Fibroblast of skin of scalp (primary cell): ENCODE data around the gene ZBTB7C.

ENCODE experiments used
- DNase-seq: peaks from one replicate; pipeline ENCODE4 v3.0.0-alpha.2; 2013

Gene ZBTB7C

DNA sequence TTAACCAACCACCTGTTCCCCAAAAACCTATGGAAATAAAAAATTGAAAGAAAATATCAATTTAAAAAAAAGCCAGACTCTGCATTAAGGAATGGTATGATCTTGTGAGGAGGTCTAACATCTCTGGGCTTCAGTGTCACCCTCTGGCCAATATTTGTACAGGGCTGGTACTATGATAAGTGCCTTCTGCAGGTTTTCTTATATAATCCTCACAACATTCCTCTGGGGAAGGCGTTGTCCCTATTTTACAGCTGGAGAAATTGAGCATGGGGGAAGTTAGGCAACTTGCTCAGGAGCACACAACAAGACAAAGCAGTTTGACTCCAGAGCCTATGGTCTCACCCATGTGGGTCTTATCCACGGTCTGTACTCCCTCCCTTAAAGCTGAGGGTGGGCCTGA, 86.0 kb downstream of the ZBTB7C start:
- no peak for DNase-seq

DNA sequence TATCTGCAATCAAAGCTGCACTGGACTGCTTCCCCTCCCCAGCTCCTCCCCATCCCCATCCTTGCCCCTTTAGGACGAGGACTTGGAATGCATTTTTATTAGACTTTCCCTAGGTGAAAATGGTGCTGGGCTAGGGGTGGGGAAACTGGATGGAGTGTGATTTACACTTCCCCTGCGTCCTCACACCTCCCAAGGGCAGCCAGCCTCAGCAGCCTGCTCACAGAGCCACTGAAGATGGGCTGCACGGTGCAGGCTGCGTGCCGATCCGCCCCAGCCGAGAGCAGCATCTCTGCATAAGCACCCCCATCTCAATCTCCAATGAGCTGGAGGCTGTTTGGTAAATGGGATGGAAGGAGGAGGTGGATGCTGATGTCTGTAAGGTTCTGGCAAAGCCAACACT, 87.6 kb downstream of the ZBTB7C start:
- no peak for DNase-seq

DNA sequence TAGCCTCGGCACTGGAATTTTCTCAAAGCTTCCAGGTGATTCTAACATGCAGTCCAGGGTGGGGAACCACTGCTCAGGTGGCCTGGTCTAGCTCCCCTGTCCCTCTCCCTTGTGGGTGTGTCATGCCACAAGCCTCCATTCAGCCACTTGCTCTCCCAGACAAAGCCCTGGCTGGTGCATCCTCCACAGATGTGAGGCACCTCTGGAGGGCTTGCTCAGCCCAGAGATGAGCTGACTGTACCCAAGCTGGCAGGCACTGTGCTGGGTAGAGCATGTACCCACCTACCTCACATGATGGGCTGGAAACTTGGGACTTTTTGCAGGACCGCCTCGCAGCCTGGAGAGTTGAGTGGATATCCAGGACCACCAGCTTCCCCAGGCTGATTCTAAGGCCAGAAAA, 88.1 kb downstream of the ZBTB7C start:
- no peak for DNase-seq

DNA sequence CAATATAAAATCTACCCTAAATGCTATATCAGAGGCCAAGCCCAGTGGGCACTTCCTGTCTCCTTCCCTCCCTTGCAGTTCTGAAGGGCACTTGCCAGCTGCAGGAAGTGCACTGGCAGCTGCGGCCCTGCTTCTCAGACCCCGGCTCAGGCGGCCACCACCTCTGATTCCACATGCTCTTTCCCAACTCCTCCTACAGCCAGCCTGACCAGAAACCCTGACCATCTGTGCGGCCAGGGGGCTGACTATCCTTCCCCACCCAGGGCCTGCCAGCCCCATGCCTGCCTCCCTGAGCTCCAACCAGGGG, 88.6 kb downstream of the ZBTB7C start:
- no peak for DNase-seq

DNA sequence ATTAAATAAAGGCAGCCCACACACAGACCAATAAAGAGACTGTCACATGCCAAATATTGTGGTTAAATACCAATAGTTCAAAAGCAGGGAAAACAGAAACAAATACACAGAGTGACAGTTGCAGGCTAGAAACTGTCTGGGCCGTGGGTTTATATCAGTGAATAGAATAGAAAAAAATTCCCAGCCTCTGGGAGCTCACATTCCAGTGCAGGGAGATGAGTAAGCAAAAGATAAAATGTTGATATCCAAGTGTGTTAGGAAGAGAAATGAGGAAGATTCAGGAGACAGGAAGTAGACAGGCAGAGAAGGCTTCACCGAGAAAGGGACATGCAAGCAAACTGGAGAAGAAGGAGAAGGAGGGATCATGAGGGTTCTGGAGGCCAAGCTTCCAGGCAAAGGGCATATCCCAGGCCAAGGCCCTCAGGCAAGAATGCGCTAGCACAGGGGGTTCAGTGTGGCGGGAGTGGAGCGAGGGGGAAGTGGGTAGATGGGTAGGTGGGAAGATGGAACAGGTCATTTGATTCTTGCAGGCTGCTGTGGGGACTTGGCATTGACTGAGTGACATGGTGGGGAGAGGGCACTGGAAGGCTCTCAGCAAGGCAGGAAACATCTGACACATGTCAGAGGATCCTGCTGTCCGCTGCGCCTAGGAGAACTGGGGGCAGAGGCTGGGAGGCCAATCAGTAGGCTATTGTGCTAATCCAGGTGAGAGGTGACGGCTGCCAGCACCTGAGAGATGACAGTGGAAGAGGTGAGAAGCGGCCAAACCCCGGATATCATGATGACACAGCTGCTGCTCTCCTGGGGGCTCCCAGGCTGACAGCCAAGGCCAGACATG, 89.2 kb downstream of the ZBTB7C start:
- DNase-seq: peak; percentile 64

DNA sequence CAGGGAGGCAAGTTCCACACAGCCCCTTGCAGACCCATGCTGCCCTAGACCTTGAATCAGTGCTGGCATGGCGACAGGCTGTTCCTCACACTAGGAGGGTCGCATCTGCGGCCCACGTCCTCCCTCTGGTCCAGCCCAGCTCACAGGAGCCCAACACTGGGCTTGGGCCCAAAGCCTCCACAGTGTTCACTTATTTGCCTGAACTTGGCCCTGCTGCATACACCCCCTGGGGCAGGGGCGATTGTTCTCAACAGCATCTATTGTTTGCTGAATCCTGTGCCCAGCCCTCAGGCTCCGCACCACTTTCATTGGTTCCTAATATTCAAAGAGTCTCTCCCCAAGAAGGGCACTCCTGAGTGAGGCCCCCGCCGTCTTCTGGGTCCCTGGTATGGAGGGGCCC, 90.7 kb downstream of the ZBTB7C start:
- DNase-seq: no peak

DNA sequence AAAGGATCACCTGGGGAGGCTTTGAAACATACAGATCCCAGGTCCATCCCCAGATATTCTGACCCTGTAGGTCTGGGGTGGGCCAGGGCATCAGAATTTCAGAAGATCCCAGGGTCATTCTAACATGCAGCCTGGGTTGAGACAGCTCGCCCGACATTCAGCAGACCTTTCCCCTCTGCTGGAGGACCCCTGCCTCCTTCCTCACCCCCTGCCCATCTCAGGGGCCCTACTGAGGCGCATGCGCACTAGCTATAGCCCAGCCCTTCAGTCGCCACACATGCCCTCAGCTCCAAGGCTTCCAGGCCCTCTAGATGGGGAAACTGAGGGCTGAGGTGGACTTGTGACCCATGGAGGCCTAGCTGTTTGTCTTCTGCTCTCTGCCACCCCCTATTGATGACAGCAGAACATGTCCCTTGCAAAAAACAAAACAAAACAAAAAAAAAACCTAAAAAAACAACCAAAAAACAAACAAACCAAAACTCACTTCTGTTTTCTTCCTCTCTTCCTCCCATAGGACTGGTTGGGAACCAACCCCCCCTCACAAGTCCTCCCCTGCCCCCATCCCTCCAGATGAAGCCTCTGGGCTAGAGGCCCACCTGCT, 91.3 kb downstream of the ZBTB7C start:
- no peak for DNase-seq

DNA sequence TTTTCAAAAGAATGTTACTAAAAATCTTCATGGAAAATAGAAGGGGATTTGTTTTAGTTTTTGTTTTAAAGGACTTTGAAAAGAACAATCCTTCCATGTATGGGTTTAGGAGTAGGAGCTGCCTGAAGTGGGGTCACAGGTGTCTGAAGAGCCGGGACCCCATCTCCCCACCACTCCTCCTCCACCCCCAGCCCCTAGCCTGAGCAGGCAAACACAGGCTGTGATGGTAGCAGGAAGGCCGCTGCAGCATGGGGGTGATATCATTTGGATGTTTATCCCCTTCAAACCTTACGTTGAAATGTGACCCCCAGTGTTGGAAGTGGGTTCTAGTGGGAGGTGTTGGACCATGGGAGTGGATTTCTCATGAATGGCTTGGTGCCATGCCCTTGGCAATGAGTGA, 93.0 kb downstream of the ZBTB7C start:
- no peak for DNase-seq

DNA sequence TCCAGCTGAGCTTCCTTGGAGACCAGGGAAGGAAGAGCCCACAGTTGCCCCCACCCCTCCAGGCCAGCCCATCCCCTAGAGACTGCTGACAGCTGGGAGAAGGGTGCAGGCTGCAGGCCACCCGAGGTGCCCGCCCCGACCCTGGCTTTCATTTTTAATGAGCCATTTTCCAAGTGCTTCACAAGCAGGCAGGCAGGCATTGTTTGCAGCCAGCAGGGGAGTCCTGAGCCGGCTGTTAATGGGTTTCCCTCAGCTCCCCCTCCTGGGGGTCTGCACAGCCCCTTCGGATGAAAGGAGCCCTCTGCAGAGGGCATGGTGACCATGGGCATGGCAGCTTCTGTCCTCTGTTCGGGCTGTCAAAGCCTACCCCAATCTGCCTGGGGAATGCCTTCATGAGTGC, 94.5 kb downstream of the ZBTB7C start:
- DNase-seq: no peak

DNA sequence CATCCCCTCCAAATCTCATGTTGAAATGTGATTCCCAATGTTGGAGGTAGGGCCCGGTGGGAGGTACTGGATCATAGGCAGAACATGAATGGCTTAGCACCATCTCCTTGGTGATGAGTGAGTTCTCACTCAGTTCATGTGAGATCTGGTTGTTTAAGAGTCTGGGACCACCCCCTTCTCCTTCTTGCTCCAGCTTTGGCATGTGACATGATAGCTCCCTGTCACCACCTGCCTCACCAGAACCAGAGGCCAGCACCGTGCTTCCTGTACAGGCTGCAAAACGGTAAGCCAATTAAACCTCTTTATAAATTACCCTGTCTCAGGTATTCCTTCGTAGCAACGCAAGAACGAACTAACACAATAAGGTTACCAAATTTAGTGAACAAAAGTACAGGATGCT, 95.4 kb downstream of the ZBTB7C start:
- DNase-seq: no peak

DNA sequence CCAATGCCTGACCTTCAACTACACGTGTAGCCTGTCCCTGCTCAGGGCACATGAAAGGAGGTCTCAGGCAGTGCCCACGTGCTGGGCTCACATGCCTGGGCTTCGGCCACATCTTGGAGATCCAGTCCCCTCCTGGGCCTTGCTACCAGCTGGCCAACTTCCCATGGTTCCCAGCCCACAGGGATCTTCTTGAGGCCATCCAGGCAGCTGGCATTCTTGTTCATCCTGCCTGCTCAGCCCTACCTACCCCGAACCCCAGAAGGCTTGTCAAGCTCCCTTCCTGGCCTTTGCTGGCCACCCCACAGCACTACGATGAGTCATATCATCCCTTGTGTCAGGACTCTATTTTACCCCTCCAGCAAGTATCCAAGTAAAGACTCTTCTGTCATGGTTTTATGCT, 97.1 kb downstream of the ZBTB7C start:
- DNase-seq: no peak

DNA sequence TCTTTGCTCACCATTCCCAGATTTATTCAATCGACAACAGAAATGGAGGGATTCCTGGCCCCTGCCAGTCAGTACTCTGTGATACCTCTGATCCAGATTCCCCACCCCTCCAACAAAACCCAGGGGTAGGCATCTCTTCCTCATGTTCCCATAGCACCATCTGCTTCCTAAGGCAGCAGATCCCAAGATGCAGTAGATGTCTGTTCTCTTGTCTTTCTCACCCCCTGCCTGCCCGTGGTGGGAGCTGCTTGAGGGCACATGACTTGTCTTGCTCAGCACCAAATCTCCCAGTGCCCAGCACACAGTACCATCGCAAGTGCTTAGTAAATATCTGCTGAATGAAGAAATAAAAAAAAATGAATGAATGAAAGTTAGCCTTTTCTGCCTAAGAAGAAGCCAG, 98.2 kb downstream of the ZBTB7C start:
- no peak for DNase-seq

DNA sequence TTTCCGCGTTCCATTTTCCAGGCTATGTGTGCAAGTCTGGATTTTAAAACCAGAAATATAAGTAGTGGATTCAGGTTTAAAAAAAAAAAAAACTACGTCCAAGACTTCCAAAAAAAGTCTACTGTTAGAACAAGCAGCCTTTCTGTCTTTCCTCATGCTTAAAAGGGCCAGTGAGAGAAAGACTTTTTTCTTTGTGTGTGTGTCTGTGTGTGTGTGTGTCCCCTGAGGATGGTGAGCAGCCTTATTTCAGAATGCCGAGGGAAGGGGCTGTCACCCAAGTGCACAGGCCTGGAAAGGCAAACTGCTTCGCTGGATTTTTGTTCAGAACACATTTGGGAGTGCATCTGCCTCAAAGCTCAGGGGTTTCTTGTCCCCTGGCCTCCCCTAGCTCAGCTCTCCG, 98.8 kb downstream of the ZBTB7C start:
- no peak for DNase-seq

DNA sequence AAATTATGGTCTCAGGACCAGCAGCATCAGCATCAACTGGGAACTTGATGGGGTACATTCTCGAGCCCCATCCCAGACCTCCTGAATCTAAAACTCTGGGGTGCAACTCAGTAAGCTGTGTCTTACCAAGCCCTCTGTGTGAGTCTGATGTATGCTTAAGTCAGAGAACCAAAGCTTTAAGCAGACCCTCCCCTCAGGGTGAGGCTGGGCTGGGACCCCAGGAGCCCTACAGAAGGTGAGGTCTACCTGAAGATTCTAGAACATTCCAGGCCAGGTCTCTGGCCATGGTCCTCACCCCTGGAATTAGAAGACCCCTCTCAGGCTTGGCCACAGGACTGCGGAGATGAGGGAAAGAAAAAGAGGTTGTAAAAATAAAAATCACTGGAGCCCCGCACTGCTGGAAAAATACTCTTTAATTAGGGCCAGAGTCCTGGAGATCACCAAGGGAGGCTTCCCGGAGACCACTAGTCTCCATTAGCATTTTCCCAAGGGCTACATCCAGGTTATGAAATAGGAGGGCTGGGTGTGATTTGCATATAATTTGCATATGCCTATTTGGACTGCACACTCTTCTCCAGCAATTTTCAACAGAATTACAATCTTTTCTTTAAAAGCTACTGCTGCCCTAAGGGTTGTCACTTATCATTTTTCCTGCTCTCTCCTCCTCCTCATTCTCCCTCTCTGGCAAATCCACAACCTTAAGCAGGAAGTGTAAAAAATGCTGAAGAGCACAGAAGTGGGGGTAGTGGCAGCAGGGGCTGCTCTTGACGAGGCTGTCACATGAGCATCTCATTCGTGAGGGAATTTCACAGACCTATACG, 100.2 kb downstream of the ZBTB7C start:
- DNase-seq: no peak

DNA sequence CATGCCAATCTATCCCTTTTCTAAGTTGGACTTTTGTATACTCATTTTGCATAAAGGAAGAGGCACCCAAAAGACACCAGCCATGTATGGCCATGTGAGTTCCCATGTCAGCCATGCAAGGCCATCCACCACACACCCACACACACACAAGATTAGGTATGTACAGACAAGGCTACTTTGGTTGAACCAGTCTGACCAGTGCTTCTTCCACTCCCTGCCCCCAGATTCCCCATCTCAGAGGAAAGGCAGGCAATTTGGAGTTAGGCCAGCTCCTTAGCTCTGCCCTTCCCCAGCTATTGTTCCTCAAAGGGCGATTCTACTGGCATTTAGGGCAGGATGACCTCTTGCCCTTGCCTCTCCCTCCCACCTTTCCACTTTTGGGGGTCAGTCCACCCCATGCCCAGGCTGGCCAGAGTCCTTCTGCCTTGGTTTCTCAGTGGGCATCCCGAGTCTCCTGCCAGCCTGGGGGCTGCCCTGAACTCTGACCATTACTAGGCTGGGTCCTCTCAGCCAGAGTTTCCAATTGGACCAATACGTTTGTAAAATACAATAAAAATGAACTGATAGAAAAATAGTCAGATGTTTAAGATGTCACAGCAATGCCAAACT, 101.1 kb downstream of the ZBTB7C start:
- no peak for DNase-seq

DNA sequence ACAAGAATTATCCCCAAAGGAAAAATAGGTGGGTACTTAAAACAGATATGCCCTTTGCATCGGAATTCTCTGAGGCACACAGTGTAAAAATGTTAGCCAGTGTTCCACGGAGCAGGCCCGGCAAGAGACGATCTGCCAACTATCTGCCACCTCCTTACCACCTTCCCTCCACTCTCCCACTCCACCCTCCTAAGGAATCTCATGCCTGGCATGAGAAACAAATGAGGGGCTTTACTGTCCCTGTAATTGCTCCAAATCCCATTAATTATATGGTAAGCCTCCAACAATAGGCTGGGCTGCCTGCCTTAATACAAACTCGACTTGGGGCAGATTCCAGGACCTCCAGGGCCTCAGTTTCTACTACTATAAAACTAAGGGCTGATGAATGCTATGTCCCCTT, 102.3 kb downstream of the ZBTB7C start:
- no peak for DNase-seq

DNA sequence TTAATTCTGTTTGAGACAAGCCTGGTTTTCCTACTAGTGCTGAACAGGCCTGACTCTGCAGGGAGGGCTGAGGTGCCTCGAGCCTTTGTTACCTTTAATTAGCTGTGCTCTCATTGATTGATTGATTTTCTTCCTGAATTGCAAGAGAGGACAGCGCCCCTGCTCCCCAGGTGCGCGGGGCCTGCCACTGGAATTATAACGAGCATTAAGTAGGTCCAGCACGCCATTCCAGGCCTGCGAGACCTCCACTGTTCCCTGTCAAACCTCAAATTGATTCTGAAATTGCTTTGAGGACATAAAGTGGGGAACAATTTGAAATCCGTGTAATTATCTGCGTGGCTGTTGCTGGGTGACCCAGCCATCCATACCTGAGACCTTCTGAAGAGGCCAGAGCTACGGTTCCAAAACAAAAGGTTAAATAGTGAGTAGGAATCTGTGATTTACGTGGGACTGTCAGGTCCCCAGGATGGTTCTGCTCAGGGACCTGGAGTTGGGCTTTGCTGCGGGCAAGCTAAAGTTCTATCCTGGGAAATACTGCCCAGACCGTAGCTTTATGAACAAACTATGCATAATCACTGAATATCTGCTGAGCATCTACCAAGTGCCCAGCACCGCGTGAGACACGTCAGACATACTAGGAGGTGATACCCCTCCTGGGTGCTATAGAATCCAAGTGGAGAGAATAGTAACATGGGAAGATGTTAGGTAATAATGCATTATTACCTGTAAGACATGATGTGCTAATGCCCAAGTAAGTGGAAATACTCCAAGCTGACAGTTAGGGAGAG, 104.1 kb downstream of the ZBTB7C start:
- no peak for DNase-seq

DNA sequence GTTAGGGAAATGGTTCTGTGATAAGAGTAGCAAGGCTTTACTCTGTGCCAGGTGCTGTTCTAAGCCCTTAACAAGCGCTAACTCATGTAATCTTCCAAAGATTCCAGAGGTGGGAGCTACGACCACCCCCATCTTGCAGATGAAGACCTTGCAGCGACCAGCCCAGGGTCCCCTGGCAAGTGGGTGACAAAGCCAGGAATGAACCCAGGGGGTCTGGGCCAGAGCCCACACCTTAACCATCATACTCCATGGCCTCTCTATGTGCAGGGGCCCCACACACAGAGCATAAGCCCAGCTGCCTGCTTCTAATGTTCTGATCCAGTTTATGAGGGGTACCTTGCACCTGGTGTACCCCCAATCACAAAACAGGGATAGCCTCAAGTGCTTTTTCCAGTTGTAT, 105.3 kb downstream of the ZBTB7C start:
- no peak for DNase-seq

DNA sequence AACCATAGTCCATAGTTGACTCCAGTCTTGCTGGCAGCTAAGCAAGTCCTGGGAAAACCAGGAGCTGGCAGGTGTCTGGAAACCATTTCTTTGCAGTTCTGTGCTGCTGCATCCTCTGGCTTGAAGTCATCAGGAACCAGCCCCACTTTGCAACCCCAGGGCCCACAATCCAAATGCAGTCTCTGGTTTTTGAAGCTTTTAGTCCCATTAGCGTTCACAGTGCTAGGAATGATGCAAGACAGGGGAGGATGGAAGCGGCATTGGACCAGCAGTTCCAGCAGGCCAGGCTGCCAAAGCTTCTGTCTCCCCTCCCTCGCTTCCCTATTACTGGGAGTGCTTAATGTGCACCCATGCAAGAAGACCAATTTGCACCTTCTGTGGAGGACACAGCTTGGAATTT, 106.4 kb downstream of the ZBTB7C start:
- no peak for DNase-seq

DNA sequence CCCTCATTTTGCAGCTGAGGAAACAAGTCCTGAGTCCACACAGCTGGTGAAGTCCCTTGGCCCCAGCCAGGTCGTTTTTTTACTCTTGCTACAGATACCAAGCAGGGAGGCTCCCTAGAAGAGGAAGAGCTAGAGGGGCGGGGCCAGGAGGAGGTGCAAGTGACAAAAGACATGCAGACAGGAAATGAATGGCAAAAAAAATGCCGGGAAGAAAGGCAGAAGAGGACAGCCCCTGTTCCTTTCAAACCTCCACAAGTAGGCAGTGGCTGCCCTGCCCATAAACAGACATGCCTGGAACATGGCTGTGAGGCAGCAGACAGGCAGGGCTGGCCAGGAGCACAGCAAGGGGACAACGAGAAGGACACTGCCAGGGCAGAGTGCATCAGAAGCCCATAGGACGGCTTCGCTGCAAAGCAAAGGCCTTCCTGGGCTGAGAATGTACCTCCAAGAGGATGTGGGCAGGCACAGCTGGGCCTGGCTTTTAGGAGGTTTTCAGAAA, 108.7 kb downstream of the ZBTB7C start:
- DNase-seq: peak; percentile 9

DNA sequence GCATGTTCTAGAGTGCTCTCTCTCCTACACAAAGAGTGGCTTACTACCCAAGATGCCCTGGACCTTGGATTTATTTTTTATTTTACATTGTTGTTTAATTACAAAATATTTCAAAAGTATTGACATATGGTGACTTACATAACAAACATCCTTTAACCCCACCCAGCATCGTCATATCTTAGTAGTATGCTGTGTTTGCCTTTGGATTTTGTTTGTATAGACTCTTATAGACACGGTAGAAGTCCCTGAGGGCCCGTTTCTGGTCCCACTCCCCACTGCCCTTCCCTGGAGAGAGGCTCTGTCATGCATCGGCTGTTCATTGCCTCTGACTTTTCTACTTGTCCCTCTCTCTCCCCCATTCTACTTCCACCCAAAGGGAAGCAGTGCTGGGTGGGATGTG, 112.0 kb downstream of the ZBTB7C start:
- DNase-seq: no peak

DNA sequence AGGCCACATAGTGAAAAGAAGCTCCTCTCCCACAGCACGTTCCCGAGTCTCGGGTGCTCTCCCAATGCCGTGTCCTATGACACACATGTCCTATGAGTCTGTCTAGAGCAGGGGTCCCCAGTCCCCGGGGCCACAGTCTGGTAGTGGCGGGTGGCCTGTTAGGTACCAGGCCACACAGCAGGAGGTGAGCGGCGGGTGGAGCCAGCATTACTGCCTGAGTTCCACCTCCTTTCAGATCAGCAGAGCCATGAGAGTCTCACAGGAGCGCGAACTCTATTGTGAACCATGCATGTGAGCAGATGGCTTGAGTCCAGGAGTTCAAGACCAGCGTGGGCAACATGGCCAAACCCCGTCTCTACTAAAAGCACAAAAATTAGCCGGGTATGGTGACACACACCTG, 112.6 kb downstream of the ZBTB7C start:
- no peak for DNase-seq
